HG03342 (cell line): ENCODE results near the gene SH3BP4.

Experiments used
- ATAC-seq: cut with Tn5 transposase; IDR thresholded peaks from one replicate; pipeline ENCODE4 v1.9.1; 2021; ENCODE audit warnings: mild to moderate bottlenecking, moderate library complexity; ENCODE audit not compliant: unreplicated experiment

SH3BP4 gene

GRCh38 chr2:235082578-235083338 lies 130.9 kb downstream of the SH3BP4 start:
- ATAC-seq = no peak

- no peak for ATAC-seq
These were observed 132.0 kb downstream of the SH3BP4 start for GRCh38 chr2:235083822-235084221.

- ATAC-seq = no peak
These were observed 132.6 kb downstream of the SH3BP4 start for GRCh38 chr2:235084424-235084823.

- no peak for ATAC-seq
These were observed 133.7 kb downstream of the SH3BP4 start for GRCh38 chr2:235085476-235085875.

- no peak for ATAC-seq
These were observed 134.8 kb downstream of the SH3BP4 start for GRCh38 chr2:235086481-235087184.

GRCh38 chr2:235087832-235088495 lies 136.1 kb downstream of the SH3BP4 start:
- ATAC-seq = no peak

- no peak for ATAC-seq
These were observed 136.7 kb downstream of the SH3BP4 start for GRCh38 chr2:235088496-235088921.

- ATAC-seq = no peak
These were observed 139.6 kb downstream of the SH3BP4 start for GRCh38 chr2:235091421-235091820.

- no peak for ATAC-seq
These were observed 140.2 kb downstream of the SH3BP4 start for GRCh38 chr2:235091983-235092382.

GRCh38 chr2:235092433-235093223 lies 140.8 kb downstream of the SH3BP4 start:
- ATAC-seq = no peak

- no peak for ATAC-seq
These were observed 142.6 kb downstream of the SH3BP4 start for GRCh38 chr2:235094457-235094856.

- ATAC-seq = no peak
These were observed 143.8 kb downstream of the SH3BP4 start for GRCh38 chr2:235095569-235095968.

- no peak for ATAC-seq
These were observed 144.6 kb downstream of the SH3BP4 start for GRCh38 chr2:235096447-235096846.

- ATAC-seq = no peak
These were observed 145.4 kb downstream of the SH3BP4 start for GRCh38 chr2:235097196-235097595.

GRCh38 chr2:235098269-235098668 lies 146.5 kb downstream of the SH3BP4 start:
- no peak for ATAC-seq

GRCh38 chr2:235098736-235099494 lies 147.1 kb downstream of the SH3BP4 start:
- ATAC-seq = no peak

- ATAC-seq = no peak
These were observed 151.1 kb downstream of the SH3BP4 start for GRCh38 chr2:235102896-235103295.
